NOMO-1 (cell line): Measurements from ENCODE around the gene PSD.

Experiments
- DNase-seq, 2 experiments: peaks; one replicate each; lab custom pipeline; 2025; ENCODE audit not compliant: unreplicated experiment in 2 of 2; lab: John Stamatoyannopoulos, UW

The PSD gene

GRCh38 chr10:102394801-102395399 lies 23.7 kb downstream of the PSD start:
- peak in 1 of 2 experiments; percentile 41 for DNase-seq

- DNase-seq, result peak; percentile 84 to 92
These were observed 24.3 kb downstream of the PSD start for GRCh38 chr10:102394079-102394800.

- no peak for DNase-seq
These were observed 25.0 kb downstream of the PSD start for GRCh38 chr10:102393411-102394078.

- DNase-seq, result no peak
These were observed 26.3 kb downstream of the PSD start for GRCh38 chr10:102392306-102392705.

GRCh38 chr10:102389894-102390293 lies 28.7 kb downstream of the PSD start:
- no peak for DNase-seq

- DNase-seq, result no peak
These were observed 33.8 kb downstream of the PSD start for GRCh38 chr10:102384606-102385429.

GRCh38 chr10:102384053-102384452 lies 34.5 kb downstream of the PSD start:
- DNase-seq, result no peak

- DNase-seq, result no peak
These were observed 35.7 kb downstream of the PSD start for GRCh38 chr10:102382871-102383270.

GRCh38 chr10:102381983-102382382 lies 36.6 kb downstream of the PSD start:
- no peak for DNase-seq

GRCh38 chr10:102379383-102379782 lies 39.2 kb downstream of the PSD start:
- no peak for DNase-seq

- DNase-seq, result no peak
These were observed 41.7 kb downstream of the PSD start for GRCh38 chr10:102376901-102377300.

- no peak for DNase-seq
These were observed 42.7 kb downstream of the PSD start for GRCh38 chr10:102375867-102376266.

- DNase-seq, result no peak
These were observed 43.3 kb downstream of the PSD start for GRCh38 chr10:102375250-102375649.

- no peak for DNase-seq
These were observed 47.3 kb downstream of the PSD start for GRCh38 chr10:102371295-102371694.

GRCh38 chr10:102368077-102368476 lies 50.5 kb downstream of the PSD start:
- DNase-seq, result no peak

GRCh38 chr10:102367441-102367840 lies 51.1 kb downstream of the PSD start:
- DNase-seq, result no peak

- DNase-seq, result no peak
These were observed 59.7 kb downstream of the PSD start for GRCh38 chr10:102358712-102359382.

GRCh38 chr10:102354451-102354850 lies 64.1 kb downstream of the PSD start:
- DNase-seq, result no peak
